ENCODE results near the gene RPUSD1.
"Not testable (repeated sequence)": the region's sequence is repeated elsewhere in the genome, so short reads cannot be mapped to it uniquely, and the experiment has no call there.

RPUSD1 gene

GRCh38 chr16:764184-764750 is 23.9 kb downstream of the RPUSD1 start:
- DNase-seq: no peak

- DNase-seq: no peak
These were observed 24.6 kb downstream of the RPUSD1 start for GRCh38 chr16:763369-764183.

GRCh38 chr16:762595-763268 is 25.4 kb downstream of the RPUSD1 start:
- no peak for DNase-seq

GRCh38 chr16:761625-762513 is 26.3 kb downstream of the RPUSD1 start:
- DNase-seq: no peak

- DNase-seq: no peak
These were observed 27.4 kb downstream of the RPUSD1 start, which contains the start of gene MSLN for GRCh38 chr16:760545-761343. Gene MSLN (plus strand): TSS chr16:760734. CDS start chr16:762681, 1,947 bp downstream.

GRCh38 chr16:760065-760464 is 28.1 kb downstream of the RPUSD1 start:
- DNase-seq: no peak

- no peak for DNase-seq
These were observed 28.9 kb downstream of the RPUSD1 start for GRCh38 chr16:759110-759910.

- DNase-seq: no peak
These were observed 31.8 kb downstream of the RPUSD1 start for GRCh38 chr16:756428-756827.

GRCh38 chr16:754656-755055 is 33.5 kb downstream of the RPUSD1 start:
- DNase-seq: no peak

- not testable (repeated sequence) for DNase-seq
These were observed 34.0 kb downstream of the RPUSD1 start for GRCh38 chr16:754121-754607.

- DNase-seq: no peak
These were observed 36.2 kb downstream of the RPUSD1 start for GRCh38 chr16:752007-752312.

GRCh38 chr16:751152-752006 is 36.8 kb downstream of the RPUSD1 start:
- no peak for DNase-seq

GRCh38 chr16:750485-750884 is 37.7 kb downstream of the RPUSD1 start:
- DNase-seq: no peak

- no peak for DNase-seq
These were observed 39.2 kb downstream of the RPUSD1 start for GRCh38 chr16:749010-749409.

- no peak for DNase-seq
These were observed 40.0 kb downstream of the RPUSD1 start for GRCh38 chr16:747978-748746.

- no peak for DNase-seq
These were observed 41.5 kb downstream of the RPUSD1 start for GRCh38 chr16:746637-747036.

GRCh38 chr16:745739-746138 is 42.4 kb downstream of the RPUSD1 start:
- DNase-seq: no peak

GRCh38 chr16:743794-744500 is 44.2 kb downstream of the RPUSD1 start:
- no peak for DNase-seq

GRCh38 chr16:742894-743293 is 45.3 kb downstream of the RPUSD1 start:
- not testable (repeated sequence) for DNase-seq
